Ascending aorta (tissue), 2 donors: ENCODE results near the gene TAPT1. TPM values are rescaled to one million over a fixed set of nuclear protein-coding genes. Genes with fewer than 3 reads are reported as not detected.

Source experiments
- DNase-seq, 2 donors: peaks; one replicate each; pipeline ENCODE4 v3.0.0-alpha.2; 2019; ENCODE audit warnings: low spot score in 2 of 2
- H3K27ac ChIP-seq, 2 donors: fragments of 200-600 bp; sonication (generic); one replicate each; pipeline ENCODE4 v1.5.1; 2016 to 2017; ENCODE audit warnings: mild to moderate bottlenecking in 1 of 2
- H3K27me3 ChIP-seq: fragments of 200-600 bp; sonication (generic); one replicate; pipeline ENCODE4 v1.5.1; 2017
- H3K36me3 ChIP-seq, 2 donors: fragments of 200-600 bp; sonication (generic); one replicate each; pipeline ENCODE4 v1.5.1; 2016
- H3K4me1 ChIP-seq, 2 donors: fragments of 200-600 bp; sonication (generic); one replicate each; pipeline ENCODE4 v1.5.1; 2016 to 2017; ENCODE audit warnings: mild to moderate bottlenecking in 1 of 2
- H3K4me3 ChIP-seq, 2 donors: fragments of 200-600 bp; sonication (generic); one replicate each; pipeline ENCODE4 v1.5.1; 2016 to 2017; ENCODE audit warnings: mild to moderate bottlenecking in 1 of 2
- H3K9me3 ChIP-seq, 2 donors: fragments of 200-600 bp; sonication (generic); one replicate each; pipeline ENCODE4 v1.5.1; 2016
- CTCF ChIP-seq, 3 experiments: fragments of 200-600 bp in 2 of 3; fragments of 450-650 bp in 1 of 3; sonication (generic) in 2 of 3; IDR thresholded peaks; one replicate each; pipeline ENCODE4 v1.5.1; 2016 to 2019; ENCODE audit warnings: antibody characterized with exemption in 3 of 3, mild to moderate bottlenecking in 1 of 3, moderate library complexity in 1 of 3
- intact Hi-C: fragments of 100-400 bp; cut with DNase I; formaldehyde crosslinking; loops from one replicate; pipeline ENCODE4 v1.15.1; 2023
- total RNA-seq: library from RNA; depleted of rRNA; stranded (reverse); fragments of >200 nt; gene quantifications from one replicate; pipeline ENCODE4 v1.1.0, GENCODE V29; 2016

The TAPT1 gene
- total RNA-seq, 1 donor from 2014 or later = 10.7 TPM

GRCh38 chr4:16120720-16121119 is 105.6 kb downstream of the TAPT1 start:
- intact Hi-C loops = no loop called here

GRCh38 chr4:16119981-16120380 is 106.3 kb downstream of the TAPT1 start:
- no peaks in the 10 kb centered on the region for H3K27me3 ChIP-seq
- intact Hi-C loops = loop anchor here (2.0 kb wide), 1 partner anchor 21 kb away; no protein-coding TSS in a partner anchor
- peaks cover 0 to 6% of the 10 kb centered on the region in 2 donors for H3K4me1 ChIP-seq
- DNase-seq = no peak
- no peak overlapping the region for H3K4me3 ChIP-seq
- no peak overlapping the region for H3K27ac ChIP-seq
- TF ChIP-seq CTCF (IDR thresholded peaks at IDR 0.05) = no peak
- no peaks in the 10 kb centered on the region for H3K36me3 ChIP-seq
- H3K9me3 ChIP-seq = no peaks in the 10 kb centered on the region

More at GRCh38 chr4:16120720-16121119, 105.6 kb downstream of the TAPT1 start:
- Histone ChIP-seq H3K4me3 (no peak overlapping the region), H3K4me1 (peaks cover 0 to 6% of the 10 kb centered on the region in 2 donors), H3K27me3 (no peaks in the 10 kb centered on the region), H3K9me3 (no peaks in the 10 kb centered on the region), H3K36me3 (no peaks in the 10 kb centered on the region), H3K27ac (no peak overlapping the region)
- no peak for TF ChIP-seq CTCF (IDR thresholded peaks at IDR 0.05)
- no peak for DNase-seq

- intact Hi-C loops = loop anchor here (2.0 kb wide), 1 partner anchor 23 kb away; no protein-coding TSS in a partner anchor
- Histone ChIP-seq H3K27me3 (no peaks in the 10 kb centered on the region), H3K27ac (no peak overlapping the region), H3K9me3 (no peaks in the 10 kb centered on the region), H3K4me1 (peaks cover 0 to 6% of the 10 kb centered on the region in 2 donors), H3K4me3 (no peak overlapping the region), H3K36me3 (no peaks in the 10 kb centered on the region)
- DNase-seq = no peak
- no peak for TF ChIP-seq CTCF (IDR thresholded peaks at IDR 0.05)
These were observed 108.2 kb downstream of the TAPT1 start for GRCh38 chr4:16118090-16118489.

GRCh38 chr4:16117164-16117563 is 109.1 kb downstream of the TAPT1 start:
- Histone ChIP-seq H3K9me3 (no peaks in the 10 kb centered on the region), H3K27me3 (no peaks in the 10 kb centered on the region), H3K27ac (no peak overlapping the region), H3K4me3 (no peak overlapping the region), H3K4me1 (peaks cover 0 to 6% of the 10 kb centered on the region in 2 donors), H3K36me3 (no peaks in the 10 kb centered on the region)
- intact Hi-C loops = no loop called here
- no peak for TF ChIP-seq CTCF (IDR thresholded peaks at IDR 0.05)
- no peak for DNase-seq

- Histone ChIP-seq H3K4me3 (no peak overlapping the region), H3K36me3 (no peaks in the 10 kb centered on the region), H3K4me1 (peaks cover 0 to 6% of the 10 kb centered on the region in 2 donors), H3K9me3 (no peaks in the 10 kb centered on the region), H3K27ac (no peak overlapping the region), H3K27me3 (no peaks in the 10 kb centered on the region)
- DNase-seq = no peak
- intact Hi-C loops = no loop called here
- no peak for TF ChIP-seq CTCF (IDR thresholded peaks at IDR 0.05)
These were observed 109.7 kb downstream of the TAPT1 start for GRCh38 chr4:16116493-16116990.

GRCh38 chr4:16116019-16116418 is 110.3 kb downstream of the TAPT1 start:
- H3K27me3 ChIP-seq = no peaks in the 10 kb centered on the region
- no peaks in the 10 kb centered on the region for H3K9me3 ChIP-seq
- no peak overlapping the region for H3K4me3 ChIP-seq
- intact Hi-C loops = no loop called here
- H3K27ac ChIP-seq = no peak overlapping the region
- no peak for DNase-seq
- no peaks in the 10 kb centered on the region for H3K36me3 ChIP-seq
- H3K4me1 ChIP-seq = peaks cover 0 to 6% of the 10 kb centered on the region in 2 donors
- TF ChIP-seq CTCF (IDR thresholded peaks at IDR 0.05) = no peak
